ENCODE results near the gene PDCL3.
A peak's percentile ranks its signal among the peaks of the same experiment; 100 is the strongest.

The PDCL3 gene

DNA sequence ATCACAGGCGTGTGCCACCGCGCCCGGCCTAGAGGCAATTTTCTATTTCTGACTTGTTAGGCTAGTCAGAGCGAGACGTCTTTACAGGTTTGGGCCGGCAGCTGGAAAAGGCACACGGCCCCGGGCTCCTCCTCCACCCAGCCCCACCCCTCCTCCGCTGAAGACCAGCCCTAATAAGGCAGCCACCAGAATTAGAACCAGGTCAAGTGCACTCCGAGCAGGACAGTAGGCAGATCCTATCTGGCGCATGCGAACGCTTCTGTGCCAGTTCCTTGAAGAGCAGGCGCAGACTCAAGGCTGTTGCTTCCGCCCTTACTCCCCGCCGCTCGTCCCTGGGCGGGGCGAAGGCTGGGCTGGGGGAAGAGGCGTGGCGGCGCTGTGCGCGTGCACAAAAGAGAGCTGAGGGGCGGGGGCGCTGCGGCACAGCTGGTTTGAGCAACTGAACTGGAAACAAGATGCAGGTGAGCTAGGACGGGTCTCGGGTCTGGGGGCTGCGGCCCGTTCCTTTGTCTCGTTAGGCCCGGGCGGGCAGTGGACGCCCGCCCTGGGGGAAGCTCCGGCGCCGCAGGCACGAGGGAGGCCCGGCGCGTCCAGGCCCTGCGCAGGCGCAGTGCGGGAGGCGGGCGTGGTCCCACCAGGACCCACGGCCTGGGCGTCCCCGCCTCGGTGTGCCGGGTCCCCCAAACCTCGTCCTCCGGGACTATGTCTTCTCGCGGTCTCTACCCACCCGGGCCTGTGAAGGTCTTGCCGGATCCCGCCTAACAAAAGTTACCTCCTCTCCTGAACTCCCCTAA is at the start of gene PDCL3:
Gene PDCL3, plus strand, starts transcription at position 381 of the 794 bp plus-strand sequence. Its CDS starts 75 bp downstream, at position 456.
- peak; percentile 98 for DNase-seq
- H3K27me3 ChIP-seq (replicated peaks), result no peaks in the 10 kb centered on the region
- peak within 1 kb of the TSS; percentile 90 for H3K4me3 ChIP-seq (ENCODE audit: low read depth, low read length)
- TF ChIP-seq, protein P1, sequence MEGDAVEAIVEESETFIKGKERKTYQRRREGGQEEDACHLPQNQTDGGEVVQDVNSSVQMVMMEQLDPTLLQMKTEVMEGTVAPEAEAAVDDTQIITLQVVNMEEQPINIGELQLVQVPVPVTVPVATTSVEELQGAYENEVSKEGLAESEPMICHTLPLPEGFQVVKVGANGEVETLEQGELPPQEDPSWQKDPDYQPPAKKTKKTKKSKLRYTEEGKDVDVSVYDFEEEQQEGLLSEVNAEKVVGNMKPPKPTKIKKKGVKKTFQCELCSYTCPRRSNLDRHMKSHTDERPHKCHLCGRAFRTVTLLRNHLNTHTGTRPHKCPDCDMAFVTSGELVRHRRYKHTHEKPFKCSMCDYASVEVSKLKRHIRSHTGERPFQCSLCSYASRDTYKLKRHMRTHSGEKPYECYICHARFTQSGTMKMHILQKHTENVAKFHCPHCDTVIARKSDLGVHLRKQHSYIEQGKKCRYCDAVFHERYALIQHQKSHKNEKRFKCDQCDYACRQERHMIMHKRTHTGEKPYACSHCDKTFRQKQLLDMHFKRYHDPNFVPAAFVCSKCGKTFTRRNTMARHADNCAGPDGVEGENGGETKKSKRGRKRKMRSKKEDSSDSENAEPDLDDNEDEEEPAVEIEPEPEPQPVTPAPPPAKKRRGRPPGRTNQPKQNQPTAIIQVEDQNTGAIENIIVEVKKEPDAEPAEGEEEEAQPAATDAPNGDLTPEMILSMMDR (IDR thresholded peaks at IDR 0.05; ENCODE audit: low read depth, low read length, missing control alignments), result no peak
- peak within 1 kb of the TSS; percentile 88 for H3K27ac ChIP-seq
- peaks cover 10% of the 10 kb centered on the region for H3K36me3 ChIP-seq (replicated peaks)
- in situ Hi-C loops (cut with HindIII; ENCODE audit: low pct_ligation_motif_present, low sequenced_read_pairs), result no loop called here

DNA sequence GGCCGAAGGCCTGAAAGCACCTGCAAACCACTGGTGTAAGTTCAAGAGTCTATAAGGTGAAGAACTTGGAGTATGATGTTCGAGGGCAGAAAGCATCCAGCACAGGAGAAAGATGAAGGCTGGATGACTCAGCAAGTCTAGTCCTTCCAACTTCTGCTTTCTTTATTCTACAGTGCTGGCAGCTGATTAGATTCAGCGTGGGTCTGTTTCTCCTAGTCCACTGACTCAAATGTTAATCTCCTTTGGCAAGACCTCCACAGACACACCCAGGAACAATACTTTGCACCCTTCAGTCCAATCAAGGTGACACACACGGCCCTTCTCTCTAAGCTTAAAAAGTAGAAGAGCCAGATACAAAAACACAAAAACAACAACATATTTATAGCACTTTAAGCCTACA is 49.1 kb upstream of the PDCL3 start:
- in situ Hi-C loops (cut with HindIII; ENCODE audit: low pct_ligation_motif_present, low sequenced_read_pairs), result no loop called here
- TF ChIP-seq, protein P1 (IDR thresholded peaks at IDR 0.05; ENCODE audit: low read depth, low read length, missing control alignments), result no peak
- Histone ChIP-seq H3K4me3 (ENCODE audit: low read depth, low read length) (no peak overlapping the region), H3K27ac (no peak overlapping the region), H3K27me3 (replicated peaks) (no peaks in the 10 kb centered on the region), H3K36me3 (replicated peaks) (no peaks in the 10 kb centered on the region)
- no peak for DNase-seq

DNA sequence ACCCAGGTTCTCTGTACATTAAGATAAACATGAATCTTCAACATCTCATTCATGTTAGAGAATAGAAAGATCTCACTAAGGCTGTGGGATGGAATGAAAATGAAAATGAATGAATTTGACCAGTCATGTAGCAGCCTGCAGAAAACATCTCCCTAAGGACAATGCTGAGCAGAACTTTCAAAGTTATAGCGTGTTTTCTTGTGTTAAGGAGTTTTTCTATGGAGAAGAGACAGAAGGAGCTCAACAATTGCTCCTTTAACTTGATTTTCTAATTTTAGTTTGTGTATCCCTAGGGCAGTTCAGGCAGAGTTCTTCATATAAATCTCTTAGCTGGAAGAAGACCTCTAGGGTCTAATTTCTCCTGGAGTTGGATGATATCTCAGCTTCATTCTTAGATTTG is 45.2 kb upstream of the PDCL3 start:
- in situ Hi-C loops (cut with HindIII; ENCODE audit: low pct_ligation_motif_present, low sequenced_read_pairs), result no loop called here
- TF ChIP-seq, protein P1 (IDR thresholded peaks at IDR 0.05; ENCODE audit: low read depth, low read length, missing control alignments), result no peak
- Histone ChIP-seq H3K27me3 (replicated peaks) (no peaks in the 10 kb centered on the region), H3K36me3 (replicated peaks) (no peaks in the 10 kb centered on the region), H3K4me3 (ENCODE audit: low read depth, low read length) (no peak overlapping the region), H3K27ac (no peak overlapping the region)
- DNase-seq, result no peak

DNA sequence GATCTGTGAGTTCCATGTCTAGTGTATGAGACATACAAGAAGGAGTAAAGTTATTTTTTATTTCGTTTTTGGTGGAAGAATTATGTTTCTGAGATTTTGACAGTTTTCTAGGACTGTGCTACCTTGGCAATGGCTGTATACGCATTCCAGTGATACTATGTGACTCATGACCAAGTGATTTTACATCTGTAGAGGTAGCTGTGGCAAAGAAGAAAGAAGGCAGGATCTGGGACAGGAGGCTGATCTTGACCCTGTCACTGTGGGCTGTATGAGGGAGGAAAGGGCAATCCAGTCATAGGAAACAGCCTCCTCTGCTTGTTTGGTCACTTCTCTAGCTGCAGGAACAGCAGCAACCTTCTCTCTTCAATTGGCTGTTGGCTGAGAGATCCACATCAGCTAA is 44.0 kb upstream of the PDCL3 start:
- H3K4me3 ChIP-seq (ENCODE audit: low read depth, low read length), result no peak overlapping the region
- TF ChIP-seq, protein P1 (IDR thresholded peaks at IDR 0.05; ENCODE audit: low read depth, low read length, missing control alignments), result no peak
- no peaks in the 10 kb centered on the region for H3K27me3 ChIP-seq (replicated peaks)
- no peak overlapping the region for H3K27ac ChIP-seq
- DNase-seq, result no peak
- no peaks in the 10 kb centered on the region for H3K36me3 ChIP-seq (replicated peaks)
- in situ Hi-C loops (cut with HindIII; ENCODE audit: low pct_ligation_motif_present, low sequenced_read_pairs), result no loop called here

DNA sequence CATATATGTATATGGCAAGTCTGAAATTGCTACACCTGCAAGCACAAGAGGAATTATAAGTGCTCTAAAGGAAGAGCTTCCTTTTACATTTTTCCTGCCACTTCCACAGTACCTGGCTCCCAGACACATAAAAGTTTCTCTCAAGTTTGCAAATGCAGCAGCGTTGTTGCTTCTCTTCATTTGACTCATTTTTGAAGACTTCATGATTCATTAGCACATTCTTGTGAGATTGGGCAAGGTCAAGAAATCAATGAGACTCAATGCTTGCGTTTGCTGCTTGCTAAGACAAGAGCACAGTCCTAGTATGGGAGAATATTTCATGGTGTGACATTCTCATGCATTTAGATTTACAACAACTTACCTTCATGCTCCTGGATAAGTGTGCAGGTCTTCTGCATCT is 42.6 kb upstream of the PDCL3 start:
- TF ChIP-seq, protein P1 (IDR thresholded peaks at IDR 0.05; ENCODE audit: low read depth, low read length, missing control alignments), result no peak
- no peaks in the 10 kb centered on the region for H3K27me3 ChIP-seq (replicated peaks)
- in situ Hi-C loops (cut with HindIII; ENCODE audit: low pct_ligation_motif_present, low sequenced_read_pairs), result no loop called here

DNA sequence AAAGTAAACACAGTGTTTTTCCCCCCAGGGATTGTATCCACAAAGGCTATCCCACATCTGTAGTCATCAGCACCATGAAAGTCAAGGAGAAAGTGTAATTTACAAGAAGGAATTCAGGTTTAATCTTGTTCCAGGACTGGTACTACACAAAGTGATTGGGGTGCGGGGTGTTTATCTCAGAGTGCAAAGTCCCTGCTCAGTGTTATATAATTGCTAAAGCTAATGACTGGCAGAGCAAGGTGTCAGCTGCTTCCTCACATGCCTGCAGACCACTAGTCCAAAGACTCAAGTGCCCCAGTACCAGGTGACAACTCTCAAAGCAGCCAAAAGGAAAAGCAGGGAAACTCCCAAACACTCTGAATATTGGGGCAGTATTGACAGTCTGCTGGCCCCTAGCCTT is 40.4 kb upstream of the PDCL3 start:
- Histone ChIP-seq H3K27ac (no peak overlapping the region), H3K36me3 (replicated peaks) (no peaks in the 10 kb centered on the region), H3K27me3 (replicated peaks) (no peaks in the 10 kb centered on the region), H3K4me3 (ENCODE audit: low read depth, low read length) (no peak overlapping the region)
- TF ChIP-seq, protein P1 (IDR thresholded peaks at IDR 0.05; ENCODE audit: low read depth, low read length, missing control alignments), result no peak
- in situ Hi-C loops (cut with HindIII; ENCODE audit: low pct_ligation_motif_present, low sequenced_read_pairs), result no loop called here
- no peak for DNase-seq

More for the DNA sequence above, 42.6 kb upstream of the PDCL3 start:
- H3K27ac ChIP-seq, result no peak overlapping the region
- no peak for DNase-seq
- no peaks in the 10 kb centered on the region for H3K36me3 ChIP-seq (replicated peaks)
- H3K4me3 ChIP-seq (ENCODE audit: low read depth, low read length), result no peak overlapping the region

Data from brain microvascular endothelial cell (primary cell).